GM23338 (cell line): ENCODE results near the gene CLEC5A.
"Not testable (repeated sequence)": the region's sequence is repeated elsewhere in the genome, so short reads cannot be mapped to it uniquely, and the experiment has no call there.

Experiments used
- CTCF ChIP-seq, 2 experiments: fragments of 200-600 bp in 1 of 2; sonication (generic) in 1 of 2; conservative IDR thresholded peaks; 2 replicates each; pipeline versions ENCODE4 v1.5.1 to v1.6.1; 2016 to 2017; ENCODE audit warnings: antibody characterized with exemption in 2 of 2, low read depth in 2 of 2, mild to moderate bottlenecking in 2 of 2, moderate library complexity in 1 of 2
- EZH2 ChIP-seq: fragments of 200-600 bp; sonication (generic); IDR thresholded peaks from one replicate; pipeline ENCODE4 v1.8.0; 2017; ENCODE audit warnings: antibody characterized with exemption, mild to moderate bottlenecking, low read depth; ENCODE audit not compliant: unreplicated experiment
- TF ChIP-seq, protein P1 (sequence below): IDR thresholded peaks from one replicate; pipeline ENCODE4 v1.6.1; 2018; ENCODE audit warnings: antibody characterized with exemption; ENCODE audit not compliant: unreplicated experiment

DNA sequence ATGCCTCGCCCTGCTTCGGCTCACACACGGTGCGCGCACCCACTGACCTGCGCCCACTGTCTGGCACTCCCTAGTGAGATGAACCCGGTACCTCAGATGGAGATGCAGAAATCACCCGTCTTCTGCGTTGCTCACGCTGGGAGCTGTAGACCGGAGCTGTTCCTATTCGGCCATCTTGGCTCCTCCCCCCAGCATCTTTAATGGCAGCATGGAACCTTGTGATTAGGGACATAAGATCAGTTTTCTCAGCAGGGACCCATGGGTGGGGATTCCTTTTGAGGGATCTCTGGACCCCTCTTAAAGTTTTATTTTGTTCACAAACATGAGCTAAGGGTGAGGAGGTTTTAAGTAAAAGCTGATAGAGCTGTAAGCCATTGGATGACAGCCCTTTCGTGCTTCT, 39.2 kb upstream of the CLEC5A start:
- not testable (repeated sequence) for TF ChIP-seq CTCF (conservative IDR thresholded peaks at IDR 0.05; ENCODE audit: low read depth in 2 of 2); EZH2
- TF ChIP-seq, protein P1, sequence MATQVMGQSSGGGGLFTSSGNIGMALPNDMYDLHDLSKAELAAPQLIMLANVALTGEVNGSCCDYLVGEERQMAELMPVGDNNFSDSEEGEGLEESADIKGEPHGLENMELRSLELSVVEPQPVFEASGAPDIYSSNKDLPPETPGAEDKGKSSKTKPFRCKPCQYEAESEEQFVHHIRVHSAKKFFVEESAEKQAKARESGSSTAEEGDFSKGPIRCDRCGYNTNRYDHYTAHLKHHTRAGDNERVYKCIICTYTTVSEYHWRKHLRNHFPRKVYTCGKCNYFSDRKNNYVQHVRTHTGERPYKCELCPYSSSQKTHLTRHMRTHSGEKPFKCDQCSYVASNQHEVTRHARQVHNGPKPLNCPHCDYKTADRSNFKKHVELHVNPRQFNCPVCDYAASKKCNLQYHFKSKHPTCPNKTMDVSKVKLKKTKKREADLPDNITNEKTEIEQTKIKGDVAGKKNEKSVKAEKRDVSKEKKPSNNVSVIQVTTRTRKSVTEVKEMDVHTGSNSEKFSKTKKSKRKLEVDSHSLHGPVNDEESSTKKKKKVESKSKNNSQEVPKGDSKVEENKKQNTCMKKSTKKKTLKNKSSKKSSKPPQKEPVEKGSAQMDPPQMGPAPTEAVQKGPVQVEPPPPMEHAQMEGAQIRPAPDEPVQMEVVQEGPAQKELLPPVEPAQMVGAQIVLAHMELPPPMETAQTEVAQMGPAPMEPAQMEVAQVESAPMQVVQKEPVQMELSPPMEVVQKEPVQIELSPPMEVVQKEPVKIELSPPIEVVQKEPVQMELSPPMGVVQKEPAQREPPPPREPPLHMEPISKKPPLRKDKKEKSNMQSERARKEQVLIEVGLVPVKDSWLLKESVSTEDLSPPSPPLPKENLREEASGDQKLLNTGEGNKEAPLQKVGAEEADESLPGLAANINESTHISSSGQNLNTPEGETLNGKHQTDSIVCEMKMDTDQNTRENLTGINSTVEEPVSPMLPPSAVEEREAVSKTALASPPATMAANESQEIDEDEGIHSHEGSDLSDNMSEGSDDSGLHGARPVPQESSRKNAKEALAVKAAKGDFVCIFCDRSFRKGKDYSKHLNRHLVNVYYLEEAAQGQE: not testable (repeated sequence)
